ENCODE results near the gene IL18BP.

The IL18BP gene

GRCh38 chr11:72045849-72046248, 47.1 kb downstream of the IL18BP start:
- no peak for DNase-seq (ENCODE audit: low read depth in 2 of 2)

DNA sequence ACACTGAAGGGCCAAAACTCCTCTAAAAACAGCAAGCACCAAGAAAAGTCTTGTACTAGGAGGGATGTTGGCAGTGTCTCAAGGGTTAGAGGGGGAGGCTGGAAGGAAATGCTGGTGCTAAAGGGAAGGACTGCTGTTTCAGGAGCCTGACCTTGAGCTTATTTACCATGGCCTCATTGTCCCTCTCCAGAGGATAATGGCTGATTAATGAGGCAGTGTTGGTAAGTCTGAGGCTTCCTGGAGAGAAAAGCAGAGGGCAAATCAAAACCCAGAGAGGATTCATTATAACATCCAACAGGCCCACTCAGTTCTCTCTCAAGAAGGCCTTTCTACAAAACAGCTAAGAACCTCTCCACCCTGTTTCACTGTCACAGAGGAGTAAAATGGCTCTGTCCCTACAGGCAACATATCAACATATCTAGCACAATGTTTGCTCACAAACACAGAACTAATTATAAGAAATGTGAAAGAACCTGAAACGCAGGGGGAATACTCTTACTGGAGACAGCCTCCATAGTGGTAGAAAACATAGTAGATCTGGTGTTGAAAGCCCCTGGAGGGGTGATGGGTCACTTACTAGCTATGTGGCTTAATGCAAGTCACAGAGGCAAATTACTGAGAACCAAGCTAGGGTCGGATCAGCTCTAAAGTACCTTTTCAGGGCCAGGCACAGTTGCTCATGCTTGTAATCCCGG, 50.2 kb downstream of the IL18BP start:
- no peak for DNase-seq (ENCODE audit: low read depth in 2 of 2)
